Suprapubic skin (tissue), 4 donors: ENCODE data around the gene DAAM1.

Source experiments
- EP300 ChIP-seq: sonication (generic); formaldehyde crosslinking; IDR thresholded peaks from one replicate; pipeline ENCODE4 v1.6.1; 2017; ENCODE audit warnings: antibody characterized with exemption
- POLR2AphosphoS5 ChIP-seq, 3 donors: sonication (generic); formaldehyde crosslinking; IDR thresholded peaks; one replicate each; pipeline ENCODE4 v1.6.1; 2017; ENCODE audit warnings: antibody characterized with exemption in 3 of 3
- TF ChIP-seq, protein P1 (sequence below), 2 donors: fragments of 200-600 bp in 1 of 2; fragments of 450-650 bp in 1 of 2; sonication (generic) in 1 of 2; IDR thresholded peaks; one replicate each; pipeline ENCODE4 v1.5.1; 2016 to 2019; ENCODE audit warnings: antibody characterized with exemption in 2 of 2, mild to moderate bottlenecking in 1 of 2, moderate library complexity in 1 of 2

DNA sequence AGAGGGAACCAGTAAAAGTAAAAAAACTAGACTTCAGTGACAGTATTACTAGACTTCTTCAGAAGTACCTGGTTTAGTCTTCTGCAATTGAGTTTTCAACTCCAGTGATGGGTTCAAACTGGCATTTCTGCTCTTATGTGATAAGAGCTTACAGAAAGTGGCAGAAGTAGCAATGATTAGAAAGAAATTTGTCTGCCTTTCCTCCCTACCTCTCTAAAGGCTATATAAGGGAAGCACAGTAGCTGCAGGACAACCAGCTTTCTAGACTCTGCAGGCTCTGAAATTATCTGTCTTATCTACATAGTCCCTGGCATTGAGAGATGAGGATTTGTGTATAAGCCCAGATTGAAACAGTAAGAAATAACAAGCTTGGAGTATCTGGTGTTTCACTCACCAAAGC is 107.5 kb downstream of the DAAM1 start:
- TF ChIP-seq, protein P1, sequence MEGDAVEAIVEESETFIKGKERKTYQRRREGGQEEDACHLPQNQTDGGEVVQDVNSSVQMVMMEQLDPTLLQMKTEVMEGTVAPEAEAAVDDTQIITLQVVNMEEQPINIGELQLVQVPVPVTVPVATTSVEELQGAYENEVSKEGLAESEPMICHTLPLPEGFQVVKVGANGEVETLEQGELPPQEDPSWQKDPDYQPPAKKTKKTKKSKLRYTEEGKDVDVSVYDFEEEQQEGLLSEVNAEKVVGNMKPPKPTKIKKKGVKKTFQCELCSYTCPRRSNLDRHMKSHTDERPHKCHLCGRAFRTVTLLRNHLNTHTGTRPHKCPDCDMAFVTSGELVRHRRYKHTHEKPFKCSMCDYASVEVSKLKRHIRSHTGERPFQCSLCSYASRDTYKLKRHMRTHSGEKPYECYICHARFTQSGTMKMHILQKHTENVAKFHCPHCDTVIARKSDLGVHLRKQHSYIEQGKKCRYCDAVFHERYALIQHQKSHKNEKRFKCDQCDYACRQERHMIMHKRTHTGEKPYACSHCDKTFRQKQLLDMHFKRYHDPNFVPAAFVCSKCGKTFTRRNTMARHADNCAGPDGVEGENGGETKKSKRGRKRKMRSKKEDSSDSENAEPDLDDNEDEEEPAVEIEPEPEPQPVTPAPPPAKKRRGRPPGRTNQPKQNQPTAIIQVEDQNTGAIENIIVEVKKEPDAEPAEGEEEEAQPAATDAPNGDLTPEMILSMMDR (IDR thresholded peaks at IDR 0.05): no peak
- TF ChIP-seq EP300 (no peak), POLR2AphosphoS5 (IDR thresholded peaks at IDR 0.05) (no peak)
